Renal pelvis (tissue), 3 donors: ENCODE data around the gene LVRN. TPM values are rescaled to one million over a fixed set of nuclear protein-coding genes. Genes with fewer than 3 reads are reported as not detected.

Source experiments
- polyA plus RNA-seq, 3 donors: library from polyadenylated mRNA; unstranded; fragments of 120-200 nt; gene quantifications; one replicate each; pipeline ENCODE4 v1.2.1, GENCODE V29; 2013; ENCODE audit not compliant: insufficient read length in 3 of 3

The LVRN gene
- polyA plus RNA-seq, 3 donors: 0.65 to 1.4 (median 1.2) TPM

Other genes with a start within 250 kb of the LVRN start
- 10 to 100 TPM; 24.5 to 26.4 (median 25.6) TPM for gene CDO1, start 145.8 kb upstream of the LVRN start, polyA plus RNA-seq
- gene ATG12, start 120.9 kb upstream of the LVRN start, polyA plus RNA-seq: 10 to 100 TPM; 40.8 to 65.9 (median 60.4) TPM
- 100 to 1,000 TPM in 2 of 3 donors, 10 to 100 TPM in 1; 98.3 to 116 (median 115) TPM for gene AP3S1, start 120.5 kb upstream of the LVRN start, polyA plus RNA-seq
- gene ARL14EPL, start 70.0 kb downstream of the LVRN start, polyA plus RNA-seq: not detected
- 10 to 100 TPM; 50.7 to 58.6 (median 54.4) TPM for gene COMMD10, start 122.5 kb downstream of the LVRN start, polyA plus RNA-seq